ENCODE results near the gene UBE2Q2.

Gene UBE2Q2

GRCh38 chr15:75928680-75929608 is 85.7 kb downstream of the UBE2Q2 start:
- DNase-seq = no peak

DNA sequence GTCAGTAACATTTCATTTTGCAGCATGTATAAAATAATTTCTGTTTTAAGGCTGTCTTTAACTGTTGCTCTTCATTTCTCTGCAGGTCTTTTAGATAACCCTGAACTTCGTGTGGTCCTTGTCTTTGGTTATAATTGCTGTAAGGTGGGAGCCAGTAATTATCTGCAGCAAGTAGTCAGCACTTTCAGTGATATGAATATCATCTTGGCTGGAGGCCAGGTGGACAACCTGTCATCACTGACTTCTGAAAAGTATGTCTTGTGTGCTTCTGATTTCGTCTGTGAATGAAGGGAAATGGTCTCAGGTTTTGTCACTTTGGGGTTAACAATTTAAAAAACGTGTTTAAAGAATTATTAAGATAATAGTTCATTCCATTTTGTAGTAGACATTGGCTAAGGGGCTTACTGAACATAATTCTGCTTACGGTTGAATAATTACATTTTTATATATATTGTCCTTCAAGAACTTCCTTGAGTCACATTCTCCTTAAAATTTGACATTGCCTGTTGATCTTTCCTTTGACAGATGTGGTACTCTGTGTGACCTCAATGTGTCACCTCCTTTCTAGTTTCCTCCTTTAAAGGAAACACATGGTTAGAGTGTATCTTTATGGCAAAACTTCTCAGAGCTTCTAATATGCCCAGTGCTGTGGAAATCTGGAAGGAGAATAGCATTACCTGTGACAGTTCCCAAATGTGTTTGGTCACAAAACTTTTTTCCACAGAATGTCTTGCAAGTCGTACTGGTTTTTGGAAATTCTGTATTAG is 86.7 kb downstream of the UBE2Q2 start:
- DNase-seq = no peak

- DNase-seq = no peak
Measured at GRCh38 chr15:75930866-75931265, 87.6 kb downstream of the UBE2Q2 start.

DNA sequence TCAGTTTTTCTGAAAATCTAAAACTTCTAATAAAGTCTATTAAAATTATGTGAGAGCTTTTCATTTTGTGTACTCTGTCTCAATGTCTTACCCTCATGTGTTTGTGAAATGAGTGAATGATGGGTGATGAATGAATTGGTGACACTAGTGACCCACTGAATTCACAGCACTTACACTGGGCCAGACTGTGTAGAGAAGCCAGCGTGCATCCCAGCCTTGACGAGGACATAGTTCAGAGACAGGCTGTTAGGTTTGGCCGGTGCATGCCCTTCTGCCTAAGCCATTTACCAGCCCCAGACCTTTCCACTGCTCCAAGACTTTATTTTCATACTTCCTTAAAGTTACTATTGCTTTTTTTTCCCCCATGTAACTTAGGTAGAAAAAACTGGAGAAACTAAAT is 99.2 kb downstream of the UBE2Q2 start:
- DNase-seq = no peak

- DNase-seq = no peak
Measured at GRCh38 chr15:75943246-75943645, 100.0 kb downstream of the UBE2Q2 start.

- DNase-seq = no peak
Measured at GRCh38 chr15:75943713-75944215, 100.5 kb downstream of the UBE2Q2 start.

GRCh38 chr15:75945953-75946352 is 102.7 kb downstream of the UBE2Q2 start:
- DNase-seq = no peak

DNA sequence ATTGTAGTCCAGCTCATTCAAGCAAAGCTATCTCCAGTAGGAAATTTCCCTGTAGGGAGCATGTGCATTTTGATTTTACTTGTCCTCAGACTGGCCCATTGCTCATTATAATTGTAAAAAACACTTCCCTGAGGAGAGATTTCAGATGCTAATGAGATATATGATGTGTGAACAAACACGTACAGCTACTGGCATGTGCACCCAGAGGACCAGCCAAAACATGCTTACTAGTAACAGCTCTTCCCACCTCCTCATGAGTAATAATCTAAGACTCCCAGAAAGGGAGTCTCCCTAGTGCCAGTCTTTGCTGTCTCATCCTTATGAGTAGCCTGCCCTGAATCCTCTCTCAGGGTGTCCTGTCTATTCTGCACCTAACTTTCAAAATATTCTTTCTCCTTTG is 103.8 kb downstream of the UBE2Q2 start:
- no peak for DNase-seq

- DNase-seq = no peak
Measured at GRCh38 chr15:75948761-75949296, 105.6 kb downstream of the UBE2Q2 start.
